ENCODE data around the gene UACA. TPM values are rescaled to one million over a fixed set of nuclear protein-coding genes. Genes with fewer than 3 reads are reported as not detected.
"Not testable (repeated sequence)": the region's sequence is repeated elsewhere in the genome, so short reads cannot be mapped to it uniquely, and the experiment has no call there.

Gene UACA
- total RNA-seq, 4 donors from 2014 or later: 36.1 to 158 (median 47.3) TPM

DNA sequence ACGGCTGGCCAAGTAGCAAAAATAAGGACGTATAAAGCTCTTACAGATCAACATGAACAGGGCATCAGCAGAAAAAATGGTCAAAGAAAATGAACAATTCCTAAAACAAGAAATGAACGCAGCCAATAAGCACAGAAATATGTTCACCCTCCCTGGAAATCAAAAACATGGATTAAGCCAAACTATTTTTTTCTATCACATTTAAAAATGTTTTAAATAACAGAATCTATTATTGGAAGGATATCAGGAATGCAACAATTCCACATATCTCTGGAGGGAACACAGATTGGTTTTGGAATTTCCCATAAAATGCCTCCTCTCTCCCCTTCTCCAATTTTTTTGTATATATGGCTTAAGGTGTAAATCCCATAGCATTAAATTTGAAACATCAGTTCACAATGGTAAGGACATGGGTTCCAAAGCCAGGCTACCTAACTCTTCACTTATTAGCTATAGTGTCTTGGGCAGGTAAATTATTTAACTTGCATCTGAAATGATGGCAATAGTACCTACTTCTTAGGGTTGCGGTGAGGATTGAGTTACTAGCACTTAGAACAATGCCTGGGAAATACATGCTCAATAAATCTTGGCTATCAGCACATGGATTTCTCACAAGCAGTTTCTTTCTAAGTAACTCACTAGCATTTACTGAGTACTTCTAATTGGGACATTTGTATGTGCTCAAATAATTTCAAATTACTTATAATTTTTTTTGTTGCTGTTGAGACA is 10.1 kb downstream of the UACA start:
- ATAC-seq (ENCODE audit: low FRiP score) (no peak), DNase-seq (ENCODE audit: low spot score) (no peak)
- TF ChIP-seq, protein P1, sequence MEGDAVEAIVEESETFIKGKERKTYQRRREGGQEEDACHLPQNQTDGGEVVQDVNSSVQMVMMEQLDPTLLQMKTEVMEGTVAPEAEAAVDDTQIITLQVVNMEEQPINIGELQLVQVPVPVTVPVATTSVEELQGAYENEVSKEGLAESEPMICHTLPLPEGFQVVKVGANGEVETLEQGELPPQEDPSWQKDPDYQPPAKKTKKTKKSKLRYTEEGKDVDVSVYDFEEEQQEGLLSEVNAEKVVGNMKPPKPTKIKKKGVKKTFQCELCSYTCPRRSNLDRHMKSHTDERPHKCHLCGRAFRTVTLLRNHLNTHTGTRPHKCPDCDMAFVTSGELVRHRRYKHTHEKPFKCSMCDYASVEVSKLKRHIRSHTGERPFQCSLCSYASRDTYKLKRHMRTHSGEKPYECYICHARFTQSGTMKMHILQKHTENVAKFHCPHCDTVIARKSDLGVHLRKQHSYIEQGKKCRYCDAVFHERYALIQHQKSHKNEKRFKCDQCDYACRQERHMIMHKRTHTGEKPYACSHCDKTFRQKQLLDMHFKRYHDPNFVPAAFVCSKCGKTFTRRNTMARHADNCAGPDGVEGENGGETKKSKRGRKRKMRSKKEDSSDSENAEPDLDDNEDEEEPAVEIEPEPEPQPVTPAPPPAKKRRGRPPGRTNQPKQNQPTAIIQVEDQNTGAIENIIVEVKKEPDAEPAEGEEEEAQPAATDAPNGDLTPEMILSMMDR (IDR thresholded peaks at IDR 0.05): no peak

DNA sequence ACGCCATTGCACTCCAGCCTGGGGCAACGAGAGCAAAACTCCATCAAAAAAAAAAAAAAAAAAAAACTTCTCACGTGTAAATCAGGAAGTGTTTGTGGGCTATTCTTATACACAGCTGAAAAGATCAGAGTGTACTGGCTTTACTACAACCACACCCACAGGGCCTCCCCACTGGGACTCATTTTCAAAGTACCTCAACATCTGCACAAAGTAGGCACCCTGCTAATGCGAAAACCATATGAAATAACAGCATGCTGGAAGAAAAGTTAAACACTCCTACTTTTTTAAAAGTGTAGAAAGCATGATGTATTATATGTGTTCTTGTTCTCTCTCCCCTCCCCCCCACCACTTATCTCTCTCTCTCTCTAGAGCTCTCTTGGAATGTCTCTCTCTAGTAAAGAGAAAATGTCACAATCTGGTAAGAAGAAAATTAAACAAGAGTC is 11.1 kb downstream of the UACA start:
- ATAC-seq (ENCODE audit: low FRiP score) (no peak), DNase-seq (ENCODE audit: low spot score) (no peak)
- TF ChIP-seq, protein P1 (IDR thresholded peaks at IDR 0.05): no peak

DNA sequence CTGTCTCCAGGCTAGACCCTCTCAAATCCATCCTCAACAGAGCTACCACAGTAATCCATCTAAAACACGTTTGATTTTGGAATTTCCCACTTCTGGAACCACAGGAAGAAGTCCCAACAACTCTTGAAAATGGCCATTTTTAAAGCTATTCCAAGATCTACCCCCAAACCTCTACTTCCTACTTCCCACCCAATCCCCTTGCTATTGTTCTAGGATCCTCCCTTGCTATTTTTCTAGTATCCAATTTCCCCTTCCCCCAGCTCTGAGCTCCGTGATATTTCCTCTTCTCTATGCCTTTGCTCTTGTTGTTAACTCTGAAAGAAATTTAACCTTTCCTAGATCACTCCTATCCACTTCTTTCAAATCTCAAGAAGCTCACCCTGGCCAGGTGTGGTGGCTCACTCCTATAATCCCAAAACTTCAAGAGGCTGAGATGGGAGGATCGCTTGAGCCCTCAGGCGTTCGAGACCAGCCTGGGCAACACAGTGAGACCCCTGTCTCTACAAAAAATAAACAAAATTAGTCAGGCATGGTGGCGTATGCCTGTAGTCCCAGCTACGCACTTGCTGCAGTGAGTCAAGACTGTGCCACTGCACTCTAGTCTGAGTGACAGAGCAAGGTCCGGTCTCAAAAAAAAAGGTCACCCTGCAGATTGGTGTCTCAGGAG is 13.0 kb downstream of the UACA start:
- TF ChIP-seq, protein P1 (IDR thresholded peaks at IDR 0.05): no peak
- ATAC-seq (ENCODE audit: low FRiP score): no peak
- DNase-seq (ENCODE audit: low spot score): no peak

DNA sequence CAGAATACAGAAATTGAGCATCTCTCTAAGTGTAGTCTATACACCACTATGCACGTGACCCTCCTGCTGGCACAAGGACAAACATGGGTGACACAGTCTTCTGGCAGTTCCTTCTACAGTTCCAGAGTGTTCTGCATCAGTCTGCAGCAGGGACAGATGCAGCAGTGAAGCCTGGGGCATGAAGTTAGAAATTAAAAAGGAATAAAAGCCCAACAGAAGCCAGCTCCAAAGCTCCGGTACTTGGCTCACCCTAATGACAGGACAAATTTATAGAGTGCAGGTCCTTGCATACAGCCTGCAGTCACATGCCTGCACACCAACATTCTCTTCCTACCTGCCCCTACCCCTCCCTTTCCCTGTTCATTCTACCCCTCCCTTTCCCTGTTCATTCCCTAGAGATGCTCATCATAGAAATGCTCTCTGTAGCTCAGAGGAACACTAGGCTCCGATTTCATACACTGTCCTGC is 15.0 kb downstream of the UACA start:
- DNase-seq (ENCODE audit: low spot score) (no peak), ATAC-seq (ENCODE audit: low FRiP score) (no peak)
- TF ChIP-seq, protein P1 (IDR thresholded peaks at IDR 0.05): no peak

DNA sequence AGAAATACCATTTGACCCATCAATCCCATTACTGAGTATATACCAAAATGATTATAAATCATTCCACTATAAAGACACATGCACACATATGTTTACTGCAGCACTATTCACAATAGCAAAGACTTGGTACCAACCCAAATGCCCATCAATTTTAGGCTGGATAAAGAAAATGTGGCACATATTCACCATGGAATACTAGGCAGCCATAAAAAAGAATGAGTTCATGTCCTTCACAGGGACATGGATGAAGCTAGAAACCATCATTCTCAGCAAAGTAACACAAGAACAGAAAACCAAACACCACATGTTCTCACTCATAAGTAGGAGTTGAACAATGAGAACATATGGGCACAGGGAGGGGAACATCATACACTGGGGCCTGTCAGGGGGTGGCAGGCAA is 16.8 kb downstream of the UACA start:
- not testable (repeated sequence) for DNase-seq (ENCODE audit: low spot score); ATAC-seq (ENCODE audit: low FRiP score)

DNA sequence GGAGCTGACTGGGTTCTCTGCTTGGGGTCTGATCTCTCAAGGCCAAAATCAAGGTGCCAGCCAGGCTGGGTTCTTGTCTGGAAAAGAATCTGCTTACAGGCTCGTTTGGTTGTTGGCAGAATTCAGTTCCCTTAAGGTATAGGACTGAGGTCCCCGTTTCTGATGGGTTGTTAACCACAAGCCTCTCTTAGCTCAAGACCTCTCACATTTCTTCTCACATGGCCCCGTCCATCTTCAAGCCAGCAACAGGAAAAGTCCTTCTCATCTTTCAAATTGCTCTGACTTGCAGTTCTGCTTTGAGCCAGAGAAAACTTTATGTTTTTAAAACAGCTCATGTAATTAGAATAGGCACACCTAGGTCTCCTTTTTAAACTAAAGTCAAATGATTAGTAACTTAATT is 20.4 kb downstream of the UACA start:
- no peak for ATAC-seq (ENCODE audit: low FRiP score)
- TF ChIP-seq, protein P1 (IDR thresholded peaks at IDR 0.05): no peak
- no peak for DNase-seq (ENCODE audit: low spot score)

DNA sequence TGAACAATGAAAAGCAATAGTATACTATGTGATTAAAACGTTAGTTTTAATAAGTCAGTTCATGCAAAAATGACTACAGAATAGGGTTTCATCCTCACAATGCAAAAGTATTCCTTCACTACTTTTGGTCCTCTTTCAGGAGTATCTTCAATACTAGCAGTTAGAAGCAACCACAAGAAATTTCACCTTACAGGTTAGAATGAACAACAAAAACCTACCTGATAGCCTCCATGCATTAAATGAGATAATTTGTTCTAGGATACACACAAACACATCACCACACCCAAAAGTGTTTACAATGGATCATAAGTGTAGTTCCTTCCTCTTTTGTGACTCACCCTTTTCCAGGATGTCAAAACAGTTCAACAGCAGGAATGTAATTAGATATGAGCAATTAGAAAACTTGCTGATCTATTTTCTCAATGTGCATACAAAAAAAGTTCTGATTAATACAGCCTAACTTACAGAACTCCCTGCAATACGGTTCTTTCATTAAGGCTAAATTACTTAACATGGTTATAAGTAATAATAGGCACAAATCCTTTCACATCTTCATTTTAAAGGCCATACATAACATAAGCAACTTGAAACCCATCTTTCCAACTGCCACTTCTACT is 21.6 kb downstream of the UACA start:
- DNase-seq (ENCODE audit: low spot score) (no peak), ATAC-seq (ENCODE audit: low FRiP score) (peak; percentile 80)
- TF ChIP-seq, protein P1 (IDR thresholded peaks at IDR 0.05): no peak
